ENCODE results near the gene DOLK.

GRCh38 chr9:128986671-128987070 is 39.3 kb upstream of the DOLK start:
- TF ChIP-seq, protein P1, sequence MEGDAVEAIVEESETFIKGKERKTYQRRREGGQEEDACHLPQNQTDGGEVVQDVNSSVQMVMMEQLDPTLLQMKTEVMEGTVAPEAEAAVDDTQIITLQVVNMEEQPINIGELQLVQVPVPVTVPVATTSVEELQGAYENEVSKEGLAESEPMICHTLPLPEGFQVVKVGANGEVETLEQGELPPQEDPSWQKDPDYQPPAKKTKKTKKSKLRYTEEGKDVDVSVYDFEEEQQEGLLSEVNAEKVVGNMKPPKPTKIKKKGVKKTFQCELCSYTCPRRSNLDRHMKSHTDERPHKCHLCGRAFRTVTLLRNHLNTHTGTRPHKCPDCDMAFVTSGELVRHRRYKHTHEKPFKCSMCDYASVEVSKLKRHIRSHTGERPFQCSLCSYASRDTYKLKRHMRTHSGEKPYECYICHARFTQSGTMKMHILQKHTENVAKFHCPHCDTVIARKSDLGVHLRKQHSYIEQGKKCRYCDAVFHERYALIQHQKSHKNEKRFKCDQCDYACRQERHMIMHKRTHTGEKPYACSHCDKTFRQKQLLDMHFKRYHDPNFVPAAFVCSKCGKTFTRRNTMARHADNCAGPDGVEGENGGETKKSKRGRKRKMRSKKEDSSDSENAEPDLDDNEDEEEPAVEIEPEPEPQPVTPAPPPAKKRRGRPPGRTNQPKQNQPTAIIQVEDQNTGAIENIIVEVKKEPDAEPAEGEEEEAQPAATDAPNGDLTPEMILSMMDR (IDR thresholded peaks at IDR 0.05; ENCODE audit: poor library complexity, severe bottlenecking): no peak
- TF ChIP-seq EP300 (conservative IDR thresholded peaks at IDR 0.05; ENCODE audit: poor library complexity, severe bottlenecking) (no peak), POLR2AphosphoS5 (IDR thresholded peaks at IDR 0.05) (no peak), TAF1 (IDR thresholded peaks at IDR 0.05; ENCODE audit: low read depth) (no peak)
- TF ChIP-seq, protein P2, sequence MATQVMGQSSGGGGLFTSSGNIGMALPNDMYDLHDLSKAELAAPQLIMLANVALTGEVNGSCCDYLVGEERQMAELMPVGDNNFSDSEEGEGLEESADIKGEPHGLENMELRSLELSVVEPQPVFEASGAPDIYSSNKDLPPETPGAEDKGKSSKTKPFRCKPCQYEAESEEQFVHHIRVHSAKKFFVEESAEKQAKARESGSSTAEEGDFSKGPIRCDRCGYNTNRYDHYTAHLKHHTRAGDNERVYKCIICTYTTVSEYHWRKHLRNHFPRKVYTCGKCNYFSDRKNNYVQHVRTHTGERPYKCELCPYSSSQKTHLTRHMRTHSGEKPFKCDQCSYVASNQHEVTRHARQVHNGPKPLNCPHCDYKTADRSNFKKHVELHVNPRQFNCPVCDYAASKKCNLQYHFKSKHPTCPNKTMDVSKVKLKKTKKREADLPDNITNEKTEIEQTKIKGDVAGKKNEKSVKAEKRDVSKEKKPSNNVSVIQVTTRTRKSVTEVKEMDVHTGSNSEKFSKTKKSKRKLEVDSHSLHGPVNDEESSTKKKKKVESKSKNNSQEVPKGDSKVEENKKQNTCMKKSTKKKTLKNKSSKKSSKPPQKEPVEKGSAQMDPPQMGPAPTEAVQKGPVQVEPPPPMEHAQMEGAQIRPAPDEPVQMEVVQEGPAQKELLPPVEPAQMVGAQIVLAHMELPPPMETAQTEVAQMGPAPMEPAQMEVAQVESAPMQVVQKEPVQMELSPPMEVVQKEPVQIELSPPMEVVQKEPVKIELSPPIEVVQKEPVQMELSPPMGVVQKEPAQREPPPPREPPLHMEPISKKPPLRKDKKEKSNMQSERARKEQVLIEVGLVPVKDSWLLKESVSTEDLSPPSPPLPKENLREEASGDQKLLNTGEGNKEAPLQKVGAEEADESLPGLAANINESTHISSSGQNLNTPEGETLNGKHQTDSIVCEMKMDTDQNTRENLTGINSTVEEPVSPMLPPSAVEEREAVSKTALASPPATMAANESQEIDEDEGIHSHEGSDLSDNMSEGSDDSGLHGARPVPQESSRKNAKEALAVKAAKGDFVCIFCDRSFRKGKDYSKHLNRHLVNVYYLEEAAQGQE (IDR thresholded peaks at IDR 0.05; ENCODE audit: borderline replicate concordance): no peak
